AG20443 (cell line): Measurements from ENCODE around the gene PGLYRP3.

Experiments used
- DNase-seq: peaks from one replicate; pipeline ENCODE4 v3.0.0; 2012; ENCODE audit warnings: low spot score, mixed read lengths

The PGLYRP3 gene

GRCh38 chr1:153313288-153313687 lies 536 bp upstream of the PGLYRP3 start:
- no peak for DNase-seq

- DNase-seq = no peak
Observed at GRCh38 chr1:153310526-153310925, 2.2 kb downstream of the PGLYRP3 start.

- DNase-seq = no peak
Observed at GRCh38 chr1:153309441-153309840, 3.3 kb downstream of the PGLYRP3 start.

- no peak for DNase-seq
Observed at GRCh38 chr1:153308540-153308939, 4.2 kb downstream of the PGLYRP3 start.

- no peak for DNase-seq
Observed at GRCh38 chr1:153307221-153307600, 5.5 kb downstream of the PGLYRP3 start.

GRCh38 chr1:153306303-153307220 lies 6.2 kb downstream of the PGLYRP3 start:
- no peak for DNase-seq

- DNase-seq = no peak
Observed at GRCh38 chr1:153305682-153306081, 7.1 kb downstream of the PGLYRP3 start.

GRCh38 chr1:153302308-153302707 lies 10.4 kb downstream of the PGLYRP3 start:
- DNase-seq = no peak

GRCh38 chr1:153293851-153294250 lies 18.9 kb downstream of the PGLYRP3 start:
- DNase-seq = no peak

GRCh38 chr1:153293480-153293775 lies 19.3 kb downstream of the PGLYRP3 start:
- no peak for DNase-seq

GRCh38 chr1:153292740-153293479 lies 19.8 kb downstream of the PGLYRP3 start:
- DNase-seq = no peak

GRCh38 chr1:153292185-153292584 lies 20.6 kb downstream of the PGLYRP3 start:
- no peak for DNase-seq

- DNase-seq = no peak
Observed at GRCh38 chr1:153291514-153291913, 21.2 kb downstream of the PGLYRP3 start.

- DNase-seq = peak; percentile 31
Observed at GRCh38 chr1:153288634-153289275, 24.0 kb downstream of the PGLYRP3 start.

GRCh38 chr1:153277852-153278251 lies 34.9 kb downstream of the PGLYRP3 start:
- DNase-seq = no peak

- DNase-seq = no peak
Observed at GRCh38 chr1:153272186-153272585, 40.6 kb downstream of the PGLYRP3 start.

GRCh38 chr1:153271711-153272110 lies 41.0 kb downstream of the PGLYRP3 start:
- DNase-seq = no peak

GRCh38 chr1:153265457-153265856 lies 47.3 kb downstream of the PGLYRP3 start:
- DNase-seq = no peak

GRCh38 chr1:153262462-153263157 lies 50.1 kb downstream of the PGLYRP3 start:
- no peak for DNase-seq

GRCh38 chr1:153262070-153262366 lies 50.7 kb downstream of the PGLYRP3 start:
- no peak for DNase-seq

GRCh38 chr1:153261281-153262069 lies 51.3 kb downstream of the PGLYRP3 start:
- peak; percentile 46 for DNase-seq
